ENCODE measurements around the gene SSBP3.

SSBP3 gene

DNA sequence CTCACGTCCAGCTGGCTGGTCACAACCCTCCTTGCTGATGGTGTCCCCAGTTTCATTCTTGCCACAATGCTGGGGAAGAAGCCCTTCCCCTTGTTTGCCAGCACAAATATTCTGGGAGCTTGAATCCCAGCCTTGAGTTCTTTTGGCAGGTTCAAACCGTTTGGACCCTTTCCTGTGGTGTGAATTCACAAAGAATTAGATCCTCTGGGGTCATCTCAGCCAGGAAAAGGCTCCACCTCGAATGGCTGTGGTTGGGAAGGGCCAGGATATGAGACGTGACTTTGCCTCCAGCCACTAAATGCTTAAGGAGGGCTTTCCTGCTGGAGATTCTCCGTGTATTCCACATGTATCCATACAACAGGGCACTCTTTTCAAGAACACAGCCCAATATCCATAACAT, 139.3 kb downstream of the SSBP3 start:
- no peak for DNase-seq (ENCODE audit: low spot score)

- no peak for DNase-seq (ENCODE audit: low spot score)
These were observed 140.0 kb downstream of the SSBP3 start for GRCh38 chr1:54266195-54266594.

- no peak for DNase-seq (ENCODE audit: low spot score)
These were observed 140.5 kb downstream of the SSBP3 start for GRCh38 chr1:54265659-54266058.

- DNase-seq (ENCODE audit: low spot score), result no peak
These were observed 141.1 kb downstream of the SSBP3 start for GRCh38 chr1:54265126-54265525.

- DNase-seq (ENCODE audit: low spot score), result no peak
These were observed 142.5 kb downstream of the SSBP3 start for GRCh38 chr1:54263601-54264226.

- no peak for DNase-seq (ENCODE audit: low spot score)
These were observed 143.9 kb downstream of the SSBP3 start for GRCh38 chr1:54262244-54262643.

- no peak for DNase-seq (ENCODE audit: low spot score)
These were observed 145.4 kb downstream of the SSBP3 start for GRCh38 chr1:54260810-54261209.

- DNase-seq (ENCODE audit: low spot score), result no peak
These were observed 146.6 kb downstream of the SSBP3 start for GRCh38 chr1:54259546-54260140.

- DNase-seq (ENCODE audit: low spot score), result no peak
These were observed 148.3 kb downstream of the SSBP3 start for GRCh38 chr1:54257876-54258275.

- DNase-seq (ENCODE audit: low spot score), result no peak
These were observed 148.9 kb downstream of the SSBP3 start for GRCh38 chr1:54257346-54257620.

GRCh38 chr1:54256522-54257345, 149.5 kb downstream of the SSBP3 start:
- no peak for DNase-seq (ENCODE audit: low spot score)

- DNase-seq (ENCODE audit: low spot score), result no peak
These were observed 151.0 kb downstream of the SSBP3 start for GRCh38 chr1:54255026-54255702.

DNA sequence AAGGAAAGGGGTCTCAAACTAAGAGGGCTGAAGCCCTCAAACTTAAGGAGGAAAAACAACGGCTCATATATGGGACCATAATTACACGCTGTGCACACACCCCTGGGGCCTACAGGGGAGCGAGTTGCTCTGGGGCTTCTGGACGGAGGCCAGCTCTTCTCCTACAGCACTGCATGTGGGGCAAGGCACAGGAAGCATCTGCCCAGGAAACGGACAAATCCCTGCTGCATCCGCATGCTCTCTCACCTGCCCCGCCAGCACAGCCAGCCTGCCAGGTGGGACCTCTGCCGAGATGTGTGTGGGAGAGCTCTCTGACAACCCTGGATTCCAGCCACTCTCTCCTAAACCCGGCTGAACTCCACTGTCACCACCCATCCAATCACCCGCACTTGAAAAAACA, 152.1 kb downstream of the SSBP3 start:
- DNase-seq (ENCODE audit: low spot score), result no peak

GRCh38 chr1:54253480-54253879, 152.7 kb downstream of the SSBP3 start:
- no peak for DNase-seq (ENCODE audit: low spot score)

- no peak for DNase-seq (ENCODE audit: low spot score)
These were observed 153.7 kb downstream of the SSBP3 start for GRCh38 chr1:54252371-54252936.

DNA sequence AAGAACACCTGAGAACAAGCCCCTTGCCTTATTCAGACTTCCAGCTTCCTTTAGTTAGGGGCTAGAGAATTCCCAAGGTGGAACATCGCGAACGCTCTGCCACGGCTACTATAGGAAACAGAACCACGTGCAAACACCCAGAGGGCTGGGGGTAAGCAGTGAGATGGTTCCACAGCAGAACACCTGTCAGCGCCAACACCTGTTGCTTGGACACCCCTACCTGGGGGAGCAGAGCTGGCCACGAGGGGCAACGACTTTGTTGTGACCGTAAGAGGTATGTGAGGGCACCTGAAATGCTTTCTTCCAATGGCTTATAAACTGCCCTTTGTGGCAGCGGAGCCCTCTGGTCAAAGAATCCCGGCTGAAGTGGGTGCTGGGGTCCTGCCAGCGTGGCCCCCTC, 155.5 kb downstream of the SSBP3 start:
- no peak for DNase-seq (ENCODE audit: low spot score)

GRCh38 chr1:54249819-54250435, 156.3 kb downstream of the SSBP3 start:
- DNase-seq (ENCODE audit: low spot score), result no peak

DNA sequence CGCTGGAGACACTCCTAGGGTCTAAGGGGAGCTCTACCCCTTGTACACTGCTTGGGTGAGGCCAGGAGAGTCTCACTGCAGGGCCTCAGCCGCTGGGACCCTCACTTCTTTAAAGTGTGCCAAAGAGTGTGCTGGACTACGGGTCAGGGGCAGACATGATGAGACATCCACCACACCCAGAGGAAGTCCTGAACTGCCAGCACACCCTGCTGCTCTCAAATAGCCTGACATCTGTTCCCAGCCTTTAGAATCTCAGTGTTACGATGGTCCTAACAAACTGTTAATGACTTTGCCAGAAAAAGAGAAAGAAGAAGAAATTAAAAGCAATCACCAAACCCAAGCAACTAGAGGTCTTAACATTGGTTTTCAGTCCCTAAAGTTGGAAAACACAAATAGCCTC, 157.2 kb downstream of the SSBP3 start:
- DNase-seq (ENCODE audit: low spot score), result no peak

DNA sequence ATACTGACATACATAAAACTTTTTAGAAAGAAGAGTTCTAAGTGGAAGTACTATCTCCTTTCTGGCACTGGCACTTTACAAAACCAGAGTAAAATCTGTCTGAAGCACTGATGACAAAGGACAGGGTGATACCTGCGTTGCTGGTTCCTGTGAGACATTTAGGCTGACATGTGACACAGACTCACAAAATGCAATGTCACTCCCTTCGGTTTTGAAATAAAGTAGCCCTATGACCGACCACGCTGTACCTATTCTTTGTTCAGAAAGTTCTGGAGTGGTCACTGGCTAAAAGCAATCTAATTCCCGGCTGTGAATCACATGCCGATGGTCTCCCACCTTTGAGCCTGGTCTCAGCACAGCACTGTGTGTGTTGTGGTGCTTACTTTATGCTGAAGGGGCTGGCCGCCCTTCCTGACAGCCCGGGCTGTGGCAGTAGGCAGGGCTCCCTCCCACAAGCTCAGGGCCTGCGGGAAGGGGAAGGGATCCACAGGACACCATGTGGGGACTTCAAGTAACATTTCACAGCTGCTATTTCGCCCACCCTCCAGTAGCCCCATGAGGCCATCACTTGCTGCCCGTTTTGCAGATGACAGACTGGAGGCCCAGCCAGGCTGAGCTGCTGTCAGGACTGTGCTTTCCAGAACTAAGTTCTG, 158.2 kb downstream of the SSBP3 start:
- DNase-seq (ENCODE audit: low spot score), result no peak

- no peak for DNase-seq (ENCODE audit: low spot score)
These were observed 160.0 kb downstream of the SSBP3 start for GRCh38 chr1:54246116-54246721.

GRCh38 chr1:54245501-54245900, 160.7 kb downstream of the SSBP3 start:
- DNase-seq (ENCODE audit: low spot score), result no peak
